H1 (cell line): ENCODE results near the gene VASP. TPM values are rescaled to one million over a fixed set of nuclear protein-coding genes. Genes with fewer than 3 reads are reported as not detected.

ENCODE experiments used
- CBX8 ChIP-seq: fragments of 300-800, 300-1000 bp; sonication (generic); IDR thresholded peaks from 2 replicates; pipeline ENCODE4 v1.7.1; 2016; ENCODE audit warnings: low read depth, low read length, borderline replicate concordance
- NANOG ChIP-seq: IDR thresholded peaks from 2 replicates; pipeline ENCODE4 v1.6.1; 2011; ENCODE audit warnings: low read length, low read depth, mild to moderate bottlenecking, inconsistent platforms; ENCODE audit not compliant: insufficient read depth, poor library complexity, severe bottlenecking
- POLR2A ChIP-seq, 2 experiments: IDR thresholded peaks; 1 replicate in 1 of 2; 2 replicates in 1 of 2; pipeline ENCODE4 v1.6.1; 2011; ENCODE audit warnings: low read depth in 2 of 2, low read length in 2 of 2, mild to moderate bottlenecking in 2 of 2; ENCODE audit errors: control extremely low read depth in 1 of 2
- POLR2AphosphoS5 ChIP-seq: IDR thresholded peaks from 2 replicates; pipeline ENCODE4 v1.6.1; 2011; ENCODE audit warnings: low read depth, low read length
- RXRA ChIP-seq: IDR thresholded peaks from 2 replicates; pipeline ENCODE4 v1.6.1; 2011; ENCODE audit warnings: low read depth, mild to moderate bottlenecking, low read length, moderate library complexity; ENCODE audit not compliant: insufficient read depth
- SIN3A ChIP-seq, 2 experiments: IDR thresholded peaks in 1 of 2; conservative IDR thresholded peaks in 1 of 2; 2 replicates each; pipeline ENCODE4 v1.6.1; 2011 to 2012; ENCODE audit warnings: low read length in 2 of 2, improper control_type of control experiment in 1 of 2, low read depth in 1 of 2, mild to moderate bottlenecking in 1 of 2
- SP1 ChIP-seq: IDR thresholded peaks from 2 replicates; pipeline ENCODE4 v1.6.1; 2011; ENCODE audit warnings: low read depth, low read length
- SP2 ChIP-seq: IDR thresholded peaks from 2 replicates; pipeline ENCODE4 v1.6.1; 2012; ENCODE audit warnings: mild to moderate bottlenecking, low read length, inconsistent platforms
- SP4 ChIP-seq: IDR thresholded peaks from 2 replicates; pipeline ENCODE4 v1.6.1; 2012; ENCODE audit warnings: low read length, inconsistent platforms
- TCF12 ChIP-seq: IDR thresholded peaks from 2 replicates; pipeline ENCODE4 v1.6.1; 2011; ENCODE audit warnings: low read depth, mild to moderate bottlenecking, low read length
- polyA plus RNA-seq, 7 experiments: library from polyadenylated mRNA; depleted of rRNA in 3 of 7; stranded (reverse) in 5 of 7; unstranded in 2 of 7; fragments of >200 nt in 5 of 7; fragments of 200-250 nt in 2 of 7; gene quantifications; 1 replicate in 5 of 7; 2 replicates in 1 of 7; 4 replicates in 1 of 7; pipeline versions ENCODE4 v1.2.1 to v1.2.3, GENCODE V29; 2011 to 2013; ENCODE audit warnings: missing spikeins in 2 of 7, mixed read lengths in 2 of 7
- total RNA-seq: library from RNA; stranded (reverse); fragmentation: NEBNext Ultra II Directional; extraction: Animal tissue kit (Norgen Biotek cat#: 25700); gene quantifications from 2 replicates; pipeline ENCODE4 v1.2.1, GENCODE V29; 2021

Gene VASP
- total and polyA plus RNA-seq, 2 of the 8 experiments (the other 6 are each of a cell fraction or from before 2014, with no cell fraction given), result 89.7 to 135 TPM

GRCh38 chr19:45468159-45468651 is 39.1 kb upstream of the VASP start (continued):
- TF ChIP-seq POLR2A (IDR thresholded peaks at IDR 0.05; ENCODE audit: control extremely low read depth in 1 of 2, low read depth in 2 of 2, low read length in 2 of 2) (peak; percentile 3 to 19; a peak in 2 of 3 replicates), NANOG (no peak), SP2 (no peak), SP1 (no peak), SIN3A (conservative IDR thresholded peaks at IDR 0.05 in 1 of 2, IDR thresholded peaks at IDR 0.05 in 1 of 2; ENCODE audit: low read depth in 1 of 2, low read length in 2 of 2) (no peak), RXRA (no peak), CBX8 (no peak), TCF12 (no peak), SP4 (no peak), POLR2AphosphoS5 (no peak; the same call in 1 of the 2 replicates)
